NOMO-1 treated with DMSO at 0.1 percent for 48 hours (cell line): ENCODE measurements around the gene HESX1.
A peak's percentile ranks its signal among the peaks of the same experiment; 100 is the strongest.

ENCODE experiments used
- DNase-seq: peaks from one replicate; lab custom pipeline; 2025; ENCODE audit not compliant: unreplicated experiment; lab: John Stamatoyannopoulos, UW

HESX1 gene

GRCh38 chr3:57199895-57200297 is at the start of gene HESX1:
Gene HESX1, minus strand, starts transcription at chr3:57199978. Its CDS starts 60 bp downstream, at chr3:57199918.
- DNase-seq, result no peak

- DNase-seq, result no peak
Measured at GRCh38 chr3:57244946-57245345, 45.2 kb upstream of the HESX1 start.

GRCh38 chr3:57234613-57235575 is 35.1 kb upstream of the HESX1 start:
- peak; percentile 29 for DNase-seq

- DNase-seq, result no peak
Measured at GRCh38 chr3:57233799-57234198, 34.0 kb upstream of the HESX1 start.

GRCh38 chr3:57230006-57230405 is 30.2 kb upstream of the HESX1 start:
- no peak for DNase-seq

- peak; percentile 46 for DNase-seq
Measured at GRCh38 chr3:57227930-57228751, 28.4 kb upstream of the HESX1 start.

GRCh38 chr3:57227204-57227929 is 27.6 kb upstream of the HESX1 start, which contains the start of gene APPL1:
Gene APPL1, plus strand, starts transcription at chr3:57227729. Its CDS starts 155 bp downstream, at chr3:57227884.
- DNase-seq, result peak; percentile 89

- peak; percentile 33 for DNase-seq
Measured at GRCh38 chr3:57226176-57226575, 26.4 kb upstream of the HESX1 start.

- no peak for DNase-seq
Measured at GRCh38 chr3:57224856-57225255, 25.1 kb upstream of the HESX1 start.

GRCh38 chr3:57221883-57222282 is 22.1 kb upstream of the HESX1 start:
- DNase-seq, result no peak

GRCh38 chr3:57206423-57206822 is 6.6 kb upstream of the HESX1 start:
- DNase-seq, result no peak

- DNase-seq, result no peak
Measured at GRCh38 chr3:57194641-57195040, 5.1 kb downstream of the HESX1 start.

- peak; percentile 15 for DNase-seq
Measured at GRCh38 chr3:57192028-57192427, 7.8 kb downstream of the HESX1 start.

GRCh38 chr3:57184526-57184925 is 15.3 kb downstream of the HESX1 start:
- no peak for DNase-seq

GRCh38 chr3:57179580-57180410 is 20.0 kb downstream of the HESX1 start:
- DNase-seq, result peak; percentile 29

GRCh38 chr3:57176045-57176444 is 23.7 kb downstream of the HESX1 start:
- no peak for DNase-seq

- DNase-seq, result peak; percentile 11
Measured at GRCh38 chr3:57173687-57174086, 26.1 kb downstream of the HESX1 start.

GRCh38 chr3:57170946-57171345 is 28.8 kb downstream of the HESX1 start:
- DNase-seq, result no peak

- peak; percentile 31 for DNase-seq
Measured at GRCh38 chr3:57169872-57170623, 29.7 kb downstream of the HESX1 start.
